HepG2 (cell line): ENCODE measurements around the gene SPOCD1. TPM values are rescaled to one million over a fixed set of nuclear protein-coding genes. Genes with fewer than 3 reads are reported as not detected.

Experiments used
- ATAC-seq: fragments of 200-7000 bp; cut with Tn5 transposase; 3 replicates; pipeline ENCODE4 v1.9.1; 2020; ENCODE audit warnings: mild to moderate bottlenecking, moderate library complexity
- BruUV-seq: library from RNA; stranded (reverse); fragments of 400-500 nt; replicated peaks from 2 replicates; lab custom pipeline; 2021; lab: Mats Ljungman, UMichigan
- CTCF ChIA-PET: fragments of 300-600 bp; formaldehyde crosslinking; extraction: SDS; loops from one replicate; lab custom pipeline; 2021; ENCODE audit warnings: low total read pairs, inconsistent platforms, low intra/inter-chr PET ratio; lab: Yijun Ruan, JAX
- POLR2A ChIA-PET: fragments of 350-600 bp; sonication (Branson Sonifier 250); formaldehyde crosslinking; loops from one replicate; lab custom pipeline; 2020; ENCODE audit warnings: antibody characterized with exemption, inconsistent platforms; lab: Yijun Ruan, JAX
- DNase-seq: peaks from one replicate; pipeline ENCODE4 v3.0.0-alpha.2; 2015; ENCODE audit warnings: low spot score
- FAIRE-seq: peaks from 3 replicates; lab custom pipeline; 2011; peaks lifted over from hg19 to GRCh38; lab: Jason Lieb, UNC
- H2AFZ ChIP-seq: one replicate; pipeline ENCODE4 v1.6.1; 2011; ENCODE audit warnings: low read length, inconsistent platforms
- H3K27ac ChIP-seq: fragments of 300-600 bp; 3 replicates; pipeline ENCODE4 v1.8.0; 2011; ENCODE audit warnings: mixed run types, mild to moderate bottlenecking, mixed read lengths, low read length, inconsistent platforms; ENCODE audit not compliant: insufficient read depth; ENCODE audit errors: extremely low read length
- H3K27me3 ChIP-seq, 2 experiments: fragments of 200-600 bp in 1 of 2; 2 replicates in 1 of 2; 3 replicates in 1 of 2; pipeline versions ENCODE4 v1.6.0 to v1.8.0; 2011; ENCODE audit warnings: low read length in 2 of 2, mild to moderate bottlenecking in 2 of 2, moderate library complexity in 2 of 2, inconsistent platforms in 1 of 2; ENCODE audit not compliant: insufficient read depth in 2 of 2, control insufficient read depth in 1 of 2
- H3K36me3 ChIP-seq, 2 experiments: fragments of 200-600 bp in 1 of 2; replicated peaks in 1 of 2; 2 replicates in 1 of 2; 3 replicates in 1 of 2; pipeline versions ENCODE4 v1.5.1 to v1.8.0; 2011; ENCODE audit warnings: low read length in 2 of 2, inconsistent platforms in 1 of 2; ENCODE audit not compliant: insufficient read depth in 2 of 2, control insufficient read depth in 1 of 2
- H3K4me1 ChIP-seq: 2 replicates; pipeline ENCODE4 v1.5.1; 2012; ENCODE audit warnings: low read length, inconsistent platforms; ENCODE audit not compliant: insufficient read depth
- H3K4me2 ChIP-seq: 2 replicates; pipeline ENCODE4 v1.6.0; 2011; ENCODE audit warnings: low read depth, low read length, inconsistent platforms
- H3K4me3 ChIP-seq, 3 experiments: fragments of 200-600 bp in 1 of 3; sonication (generic), shearing (Covaris generic) in 1 of 3; replicated peaks in 1 of 3; 2 replicates each; pipeline ENCODE4 v1.5.1; 2011 to 2016; ENCODE audit warnings: low read length in 3 of 3, inconsistent platforms in 2 of 3, low read depth in 2 of 3, mild to moderate bottlenecking in 2 of 3, control low read depth in 1 of 3, mixed read lengths in 1 of 3; ENCODE audit not compliant: insufficient read depth in 1 of 3
- H3K79me2 ChIP-seq: one replicate; pipeline ENCODE4 v1.6.1; 2011; ENCODE audit warnings: low read length, inconsistent platforms; ENCODE audit not compliant: insufficient read depth
- H3K9ac ChIP-seq: 2 replicates; pipeline ENCODE4 v1.6.0; 2011; ENCODE audit warnings: mild to moderate bottlenecking, low read depth, low read length, inconsistent platforms; ENCODE audit not compliant: insufficient read depth
- H3K9me3 ChIP-seq: 2 replicates; pipeline ENCODE4 v1.5.1; 2012; ENCODE audit warnings: mild to moderate bottlenecking, low read length
- H4K20me1 ChIP-seq: 2 replicates; pipeline ENCODE4 v1.6.0; 2011; ENCODE audit warnings: inconsistent platforms, mild to moderate bottlenecking, low read length, moderate library complexity; ENCODE audit not compliant: insufficient read depth
- CBX1 ChIP-seq: IDR thresholded peaks from one replicate; pipeline ENCODE4 v1.6.1; 2016; ENCODE audit warnings: antibody characterized with exemption, low read depth
- CEBPZ ChIP-seq: IDR thresholded peaks from 2 replicates; pipeline ENCODE4 v1.6.1; 2012; ENCODE audit warnings: low read length, improper control_type of control experiment
- FOXO4 ChIP-seq: sonication (generic); formaldehyde crosslinking; conservative IDR thresholded peaks from 2 replicates; pipeline ENCODE4 v1.8.1; 2023; ENCODE audit warnings: missing genetic modification reagents
- KLF15 ChIP-seq: sonication (generic); formaldehyde crosslinking; IDR thresholded peaks from 2 replicates; pipeline ENCODE4 v1.8.1; 2023; ENCODE audit warnings: borderline replicate concordance, mild to moderate bottlenecking, inconsistent platforms, missing genetic modification reagents, mixed read lengths
- LBX2 ChIP-seq: sonication (generic); formaldehyde crosslinking; IDR thresholded peaks from 2 replicates; pipeline ENCODE4 v1.5.0; 2020; ENCODE audit warnings: missing genetic modification reagents, mild to moderate bottlenecking, borderline replicate concordance
- NFKBIZ ChIP-seq: IDR thresholded peaks from 2 replicates; pipeline ENCODE4 v1.6.1; 2018; ENCODE audit warnings: missing genetic modification reagents, missing compliant biosample characterization
- ZFX ChIP-seq: sonication (generic); formaldehyde crosslinking; IDR thresholded peaks from 2 replicates; pipeline ENCODE4 v1.4.0; 2020; ENCODE audit warnings: mild to moderate bottlenecking, low read depth, missing genetic modification reagents, moderate library complexity
- ZNF558 ChIP-seq: sonication (generic); formaldehyde crosslinking; IDR thresholded peaks from 2 replicates; pipeline ENCODE4 v1.9.0; 2022; ENCODE audit warnings: mild to moderate bottlenecking, missing genetic modification reagents, borderline replicate concordance
- WGBS: methylation state at CpG from one replicate; pipeline ENCODE4 v1.1.6; 2017; ENCODE audit warnings: low lambda C conversion rate; 5-methylcytosine and 5-hydroxymethylcytosine counted together
- in situ Hi-C: cut with HindIII; loops from 2 replicates; pipeline ENCODE4 v1.10.0; 2017; ENCODE audit warnings: low pct_unique_long_range_greater_than_20kb; ENCODE audit not compliant: extremely low pct_ligation_motif_present
- intact Hi-C: fragments of 100-400 bp; cut with micrococcal nuclease; formaldehyde crosslinking; loops from one replicate; pipeline ENCODE4 v1.10.0; 2022; ENCODE audit not compliant: unreplicated experiment
- polyA plus RNA-seq, 8 experiments: library from polyadenylated mRNA; depleted of rRNA in 3 of 8; stranded (reverse) in 7 of 8; unstranded in 1 of 8; fragments of >200 nt; fragmentation: Illumina TruSeq in 4 of 8; extraction: Trizol in 4 of 8; gene quantifications; 2 replicates each; pipeline versions ENCODE4 v1.2.1 to v1.2.3, GENCODE V29; 2011 to 2016; ENCODE audit warnings: low read depth in 4 of 8, missing spikeins in 1 of 8, mixed read lengths in 1 of 8; ENCODE audit not compliant: insufficient read depth in 1 of 8
- total RNA-seq, 5 experiments: library from RNA; depleted of rRNA; stranded (reverse); fragments of >200 nt; fragmentation: Illumina TruSeq; extraction: Trizol; gene quantifications; 2 replicates each; pipeline ENCODE4 v1.2.3, GENCODE V29; 2016; ENCODE audit warnings: low read depth in 1 of 5

Gene SPOCD1
- total and polyA plus RNA-seq, 2 of the 13 experiments (the other 11 are each of a cell fraction or from before 2014, with no cell fraction given): 0.24 to 0.29 TPM

- Histone ChIP-seq H3K27ac (no peak overlapping the region), H3K36me3 (no peaks in the 10 kb centered on the region), H3K9ac (no peak overlapping the region), H3K4me1 (0 out of 2 replicates have a peak, but pooled peaks cover 8% of the 10 kb centered on the region), H4K20me1 (no peaks in the 10 kb centered on the region), H3K27me3 (peaks cover 5 to 77% of the 10 kb centered on the region in 2 experiments; a peak in 4 of 5 replicates), H3K4me3 (no peak overlapping the region), H3K9me3 (no peaks in the 10 kb centered on the region), H3K4me2 (no peak overlapping the region), H3K79me2 (no peaks in the 10 kb centered on the region), H2AFZ (no peak overlapping the region)
- ATAC-seq (no peak), FAIRE-seq (no peak), DNase-seq (no peak)
- 7% methylated on average over 5 of the region's 5 CpGs for WGBS
- no TSS peak for BruUV-seq
- intact Hi-C loops: no loop called here
- CTCF ChIA-PET: no interaction called here
- TF ChIP-seq CBX1 (no peak), CEBPZ (no peak), ZFX (CRISPR knock-in tag) (no peak), ZNF558 (CRISPR knock-in tag) (no peak), FOXO4 (CRISPR knock-in tag) (no peak), NFKBIZ (CRISPR knock-in tag) (no peak), LBX2 (CRISPR knock-in tag) (no peak), KLF15 (CRISPR knock-in tag) (no peak)
- in situ Hi-C loops: no loop called here
- POLR2A ChIA-PET: no interaction called here
These were observed 64.0 kb downstream of the SPOCD1 start for GRCh38 chr1:31751822-31752241.
